ENCODE measurements around the gene CD86. TPM values are rescaled to one million over a fixed set of nuclear protein-coding genes. Genes with fewer than 3 reads are reported as not detected.

The CD86 gene
- total RNA-seq, 1 donor from 2014 or later = not detected

DNA sequence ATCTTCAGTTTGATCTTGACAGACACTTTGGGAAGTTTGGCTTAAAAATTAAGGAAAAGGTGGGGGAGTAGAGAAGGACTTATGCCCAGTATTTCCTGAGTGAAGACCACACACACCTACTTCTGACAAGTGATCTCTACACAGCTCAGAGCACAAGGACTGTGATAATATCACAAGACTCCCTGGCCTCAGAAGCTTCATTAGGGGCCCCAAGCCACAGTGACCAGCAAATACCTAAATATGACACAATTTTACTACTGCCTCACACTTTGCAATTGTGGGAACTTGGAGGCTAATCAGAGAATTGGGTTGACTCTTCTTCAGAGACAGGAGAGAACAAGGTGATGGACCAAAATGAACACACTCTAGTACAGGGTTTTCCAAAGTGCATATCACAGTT is 35.7 kb upstream of the CD86 start:
- TF ChIP-seq, protein P1, sequence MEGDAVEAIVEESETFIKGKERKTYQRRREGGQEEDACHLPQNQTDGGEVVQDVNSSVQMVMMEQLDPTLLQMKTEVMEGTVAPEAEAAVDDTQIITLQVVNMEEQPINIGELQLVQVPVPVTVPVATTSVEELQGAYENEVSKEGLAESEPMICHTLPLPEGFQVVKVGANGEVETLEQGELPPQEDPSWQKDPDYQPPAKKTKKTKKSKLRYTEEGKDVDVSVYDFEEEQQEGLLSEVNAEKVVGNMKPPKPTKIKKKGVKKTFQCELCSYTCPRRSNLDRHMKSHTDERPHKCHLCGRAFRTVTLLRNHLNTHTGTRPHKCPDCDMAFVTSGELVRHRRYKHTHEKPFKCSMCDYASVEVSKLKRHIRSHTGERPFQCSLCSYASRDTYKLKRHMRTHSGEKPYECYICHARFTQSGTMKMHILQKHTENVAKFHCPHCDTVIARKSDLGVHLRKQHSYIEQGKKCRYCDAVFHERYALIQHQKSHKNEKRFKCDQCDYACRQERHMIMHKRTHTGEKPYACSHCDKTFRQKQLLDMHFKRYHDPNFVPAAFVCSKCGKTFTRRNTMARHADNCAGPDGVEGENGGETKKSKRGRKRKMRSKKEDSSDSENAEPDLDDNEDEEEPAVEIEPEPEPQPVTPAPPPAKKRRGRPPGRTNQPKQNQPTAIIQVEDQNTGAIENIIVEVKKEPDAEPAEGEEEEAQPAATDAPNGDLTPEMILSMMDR (IDR thresholded peaks at IDR 0.05; ENCODE audit: insufficient read depth, low read depth, low read length) = no peak
- TF ChIP-seq EZH2 (IDR thresholded peaks at IDR 0.05; ENCODE audit: insufficient read depth, low read length) = no peak
- H3K4me1 Mint-ChIP-seq (ENCODE audit: low read depth, unreplicated experiment) = no peaks in the 10 kb centered on the region
- Histone ChIP-seq H3K27me3 (ENCODE audit: insufficient read depth, low read length) (no peaks in the 10 kb centered on the region), H2AFZ (ENCODE audit: low read depth, low read length) (no peak overlapping the region), H4K20me1 (ENCODE audit: insufficient read depth, low read length) (no peaks in the 10 kb centered on the region), H3K9ac (ENCODE audit: low read length) (no peak overlapping the region), H3K27ac (ENCODE audit: low read depth, low read length) (no peak overlapping the region), H3K79me2 (ENCODE audit: insufficient read depth, low read length) (no peaks in the 10 kb centered on the region), H3K4me2 (ENCODE audit: low read length) (no peak overlapping the region), H3K4me1 (ENCODE audit: insufficient read depth, low read length) (no peaks in the 10 kb centered on the region), H3K36me3 (ENCODE audit: insufficient read depth, low read length) (no peaks in the 10 kb centered on the region), H3K9me3 (ENCODE audit: insufficient read depth, low read depth, low read length) (no peaks in the 10 kb centered on the region), H3K4me3 (ENCODE audit: insufficient read depth, low read depth, low read length) (no peak overlapping the region)
- no peak overlapping the region for H3K27ac Mint-ChIP-seq (ENCODE audit: unreplicated experiment)
- H3K9me3 Mint-ChIP-seq (ENCODE audit: unreplicated experiment) = peaks cover 3% of the 10 kb centered on the region
- H3K36me3 Mint-ChIP-seq (ENCODE audit: low read depth, unreplicated experiment) = no peaks in the 10 kb centered on the region
- FAIRE-seq = no peak
- H3K4me3 Mint-ChIP-seq (ENCODE audit: unreplicated experiment) = no peak overlapping the region
- no peak for DNase-seq (ENCODE audit: low read depth)
- peaks cover 27% of the 10 kb centered on the region for H3K27me3 Mint-ChIP-seq (ENCODE audit: low read depth, unreplicated experiment)

DNA sequence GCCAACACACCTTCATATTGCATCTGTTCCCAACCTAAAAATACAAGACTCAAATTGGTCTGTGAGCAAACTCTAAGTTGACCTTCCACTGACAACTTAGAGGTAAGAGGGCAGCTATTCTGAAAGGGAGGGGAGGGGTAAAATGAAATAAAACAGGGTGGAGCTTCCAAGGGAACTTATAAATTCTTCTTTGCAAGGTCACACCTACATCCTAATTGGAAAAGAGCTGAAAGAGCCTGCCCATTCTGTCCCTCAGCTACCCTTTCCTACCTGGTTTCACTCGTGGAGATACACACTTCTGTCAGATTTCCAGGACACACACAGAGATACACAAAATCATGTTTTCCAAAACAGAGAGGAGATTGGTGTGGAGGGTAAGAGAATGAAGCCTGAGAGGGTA is 34.1 kb upstream of the CD86 start:
- Histone ChIP-seq H3K27me3 (ENCODE audit: insufficient read depth, low read length) (no peaks in the 10 kb centered on the region), H3K27ac (ENCODE audit: low read depth, low read length) (no peak overlapping the region), H3K4me2 (ENCODE audit: low read length) (no peak overlapping the region), H3K4me3 (ENCODE audit: insufficient read depth, low read depth, low read length) (no peak overlapping the region), H3K79me2 (ENCODE audit: insufficient read depth, low read length) (no peaks in the 10 kb centered on the region), H3K36me3 (ENCODE audit: insufficient read depth, low read length) (no peaks in the 10 kb centered on the region), H3K9me3 (ENCODE audit: insufficient read depth, low read depth, low read length) (no peaks in the 10 kb centered on the region), H3K4me1 (ENCODE audit: insufficient read depth, low read length) (no peaks in the 10 kb centered on the region), H3K9ac (ENCODE audit: low read length) (no peak overlapping the region), H2AFZ (ENCODE audit: low read depth, low read length) (no peak overlapping the region), H4K20me1 (ENCODE audit: insufficient read depth, low read length) (no peaks in the 10 kb centered on the region)
- Mint-ChIP-seq H3K36me3 (ENCODE audit: low read depth, unreplicated experiment) (no peaks in the 10 kb centered on the region), H3K4me3 (ENCODE audit: unreplicated experiment) (no peak overlapping the region), H3K9me3 (ENCODE audit: unreplicated experiment) (no peaks in the 10 kb centered on the region), H3K4me1 (ENCODE audit: low read depth, unreplicated experiment) (no peaks in the 10 kb centered on the region), H3K27me3 (ENCODE audit: low read depth, unreplicated experiment) (peaks cover 27% of the 10 kb centered on the region), H3K27ac (ENCODE audit: unreplicated experiment) (no peak overlapping the region)
- FAIRE-seq (no peak), DNase-seq (ENCODE audit: low read depth) (no peak)
- TF ChIP-seq, protein P1 (IDR thresholded peaks at IDR 0.05; ENCODE audit: insufficient read depth, low read depth, low read length) = no peak
- TF ChIP-seq EZH2 (IDR thresholded peaks at IDR 0.05; ENCODE audit: insufficient read depth, low read length) = no peak

DNA sequence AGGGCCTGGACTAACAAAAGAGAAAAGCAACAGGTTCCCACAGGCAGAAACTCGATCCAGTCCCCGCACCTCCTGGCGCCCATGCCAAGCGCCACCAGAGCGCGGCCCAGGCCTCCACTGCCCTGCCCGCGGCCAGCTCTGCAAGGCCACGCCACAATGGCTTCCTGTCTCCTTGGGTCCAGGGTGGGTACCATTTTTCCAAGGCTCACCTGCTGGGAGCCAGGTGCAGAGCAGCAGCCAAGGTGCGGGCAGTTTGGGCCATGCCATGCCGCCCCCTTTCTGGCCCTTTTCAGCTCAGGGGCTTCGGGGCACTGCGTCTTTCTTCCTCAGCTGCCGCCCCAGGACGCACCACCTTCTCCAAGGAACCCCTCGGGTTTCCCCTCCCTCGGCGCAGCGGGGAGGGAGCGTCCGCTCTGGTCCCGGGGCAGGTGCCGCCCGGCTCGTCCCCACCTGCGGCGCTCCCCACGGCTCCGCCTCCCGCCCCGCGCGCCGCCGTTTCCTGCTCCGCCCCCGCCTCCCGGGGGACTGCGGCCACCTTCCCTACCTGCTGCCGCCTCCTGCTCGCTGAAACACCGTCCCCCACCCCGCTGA is 33.3 kb upstream of the CD86 start, which contains the start of gene ILDR1:
ILDR1 (minus strand) TSS at position 437 of the 591 bp plus-strand sequence; CDS start at position 267, 170 bp downstream.
- H2AFZ ChIP-seq (ENCODE audit: low read depth, low read length) = no peak within 1 kb of the TSS
- H3K9ac ChIP-seq (ENCODE audit: low read length) = no peak within 1 kb of the TSS
- no peaks in the 10 kb centered on the region for H3K79me2 ChIP-seq (ENCODE audit: insufficient read depth, low read length)
- no peak for DNase-seq (ENCODE audit: low read depth)
- no peaks in the 10 kb centered on the region for H3K4me1 ChIP-seq (ENCODE audit: insufficient read depth, low read length)
- Mint-ChIP-seq H3K27me3 (ENCODE audit: low read depth, unreplicated experiment) (peaks cover 27% of the 10 kb centered on the region), H3K4me3 (ENCODE audit: unreplicated experiment) (peak within 1 kb of the TSS; percentile 68), H3K4me1 (ENCODE audit: low read depth, unreplicated experiment) (no peaks in the 10 kb centered on the region), H3K27ac (ENCODE audit: unreplicated experiment) (no peak within 1 kb of the TSS), H3K9me3 (ENCODE audit: unreplicated experiment) (peaks cover 2% of the 10 kb centered on the region), H3K36me3 (ENCODE audit: low read depth, unreplicated experiment) (no peaks in the 10 kb centered on the region)
- no peaks in the 10 kb centered on the region for H3K27me3 ChIP-seq (ENCODE audit: insufficient read depth, low read length)
- peak within 1 kb of the TSS; percentile 44 for H3K4me2 ChIP-seq (ENCODE audit: low read length)
- no peaks in the 10 kb centered on the region for H3K9me3 ChIP-seq (ENCODE audit: insufficient read depth, low read depth, low read length)
- no peaks in the 10 kb centered on the region for H3K36me3 ChIP-seq (ENCODE audit: insufficient read depth, low read length)
- no peaks in the 10 kb centered on the region for H4K20me1 ChIP-seq (ENCODE audit: insufficient read depth, low read length)
- H3K27ac ChIP-seq (ENCODE audit: low read depth, low read length) = no peak within 1 kb of the TSS
- FAIRE-seq = no peak
- H3K4me3 ChIP-seq (ENCODE audit: insufficient read depth, low read depth, low read length) = no peak within 1 kb of the TSS
- TF ChIP-seq, protein P1 (IDR thresholded peaks at IDR 0.05; ENCODE audit: insufficient read depth, low read depth, low read length) = no peak
- TF ChIP-seq EZH2 (IDR thresholded peaks at IDR 0.05; ENCODE audit: insufficient read depth, low read length) = no peak
